Lung (tissue), 12 donors: Measurements from ENCODE around the gene L3MBTL3. TPM values are rescaled to one million over a fixed set of nuclear protein-coding genes. Genes with fewer than 3 reads are reported as not detected.
"Not testable (repeated sequence)": the region's sequence is repeated elsewhere in the genome, so short reads cannot be mapped to it uniquely, and the experiment has no call there.

Source experiments
- ATAC-seq: fragments of 200-7000 bp; cut with Tn5 transposase; one replicate; pipeline ENCODE4 v1.9.1; 2020; ENCODE audit warnings: moderate number of reproducible peaks; ENCODE audit not compliant: insufficient read depth, low FRiP score
- DNase-seq, 3 donors: peaks; one replicate each; pipeline ENCODE4 v3.0.0-alpha.2; 2013 to 2017
- H3K27ac ChIP-seq, 2 donors: one replicate each; pipeline ENCODE4 v1.5.1; 2013; ENCODE audit warnings: mild to moderate bottlenecking in 2 of 2, moderate library complexity in 2 of 2, control low read depth in 1 of 2, inconsistent platforms in 1 of 2, low read depth in 1 of 2, low read length in 1 of 2
- H3K27me3 ChIP-seq, 3 donors: one replicate each; pipeline ENCODE4 v1.5.1; 2013; ENCODE audit warnings: low read length in 2 of 3; ENCODE audit not compliant: control insufficient read depth in 3 of 3, insufficient read depth in 3 of 3
- H3K36me3 ChIP-seq, 4 donors: one replicate each; pipeline ENCODE4 v1.5.1; 2013; ENCODE audit warnings: low read length in 4 of 4, mild to moderate bottlenecking in 1 of 4, moderate library complexity in 1 of 4; ENCODE audit not compliant: control insufficient read depth in 4 of 4, insufficient read depth in 4 of 4
- H3K4me1 ChIP-seq, 5 donors: one replicate each; pipeline ENCODE4 v1.5.1; 2013; ENCODE audit warnings: low read length in 5 of 5, mild to moderate bottlenecking in 2 of 5, moderate library complexity in 1 of 5; ENCODE audit not compliant: control insufficient read depth in 5 of 5, insufficient read depth in 5 of 5
- H3K4me3 ChIP-seq: one replicate; pipeline ENCODE4 v1.5.1; 2013; ENCODE audit warnings: mild to moderate bottlenecking, control low read depth, moderate library complexity
- H3K9ac ChIP-seq, 2 donors: one replicate each; pipeline ENCODE4 v1.5.1; 2013; ENCODE audit warnings: low read length in 2 of 2, control low read depth in 1 of 2; ENCODE audit not compliant: insufficient read depth in 1 of 2
- H3K9me3 ChIP-seq, 4 donors: one replicate each; pipeline ENCODE4 v1.5.1; 2013; ENCODE audit warnings: low read length in 3 of 4, mild to moderate bottlenecking in 1 of 4, moderate library complexity in 1 of 4; ENCODE audit not compliant: control insufficient read depth in 4 of 4, insufficient read depth in 3 of 4
- CTCF ChIP-seq: IDR thresholded peaks from 2 replicates; pipeline ENCODE4 v1.5.1; 2012; ENCODE audit warnings: mild to moderate bottlenecking; ENCODE audit errors: control extremely low read depth, extremely low read depth
- WGBS, 2 donors: extraction: QIAGEN DNeasy Blood & Tissue Kit; methylation state at CpG; one replicate each; pipeline ENCODE4 v1.1.7; 2013; 5-methylcytosine and 5-hydroxymethylcytosine counted together
- polyA plus RNA-seq, 2 donors: library from polyadenylated mRNA; stranded (reverse); fragments of 200-250 nt; gene quantifications; one replicate each; pipeline ENCODE4 v1.2.1, GENCODE V29; 2013
- total RNA-seq, 2 donors: library from RNA; depleted of rRNA in 1 of 2; stranded (reverse); fragments of >200 nt in 1 of 2; gene quantifications; one replicate each; pipeline ENCODE4 v1.2.1, GENCODE V29; 2014 to 2021
- donor health status: control.
- donor health status: control.
- donor health status: Bipolar disorder and iron deficiency.
- donor health status: healthy.
- donor health status: DM: yes; HTN: yes; CAD: no.

Gene L3MBTL3
- total and polyA plus RNA-seq, 4 donors, result 2.0 to 15.9 (median 3.7) TPM

GRCh38 chr6:130162421-130162820 lies 144.0 kb downstream of the L3MBTL3 start:
- 88 to 92% methylated on average over 2 of the region's 2 CpGs for WGBS, 2 donors

GRCh38 chr6:130163266-130163665 lies 144.9 kb downstream of the L3MBTL3 start:
- ATAC-seq (no peak), DNase-seq (no peak)
- Histone ChIP-seq H3K4me1 (peaks cover 0 to 28% (median 0%) of the 10 kb centered on the region in 5 donors), H3K9me3 (peaks cover 0 to 3% (median under 1%) of the 10 kb centered on the region in 4 donors), H3K27me3 (no peaks in the 10 kb centered on the region), H3K36me3 (no peaks in the 10 kb centered on the region), H3K9ac (no peak overlapping the region), H3K4me3 (no peak overlapping the region), H3K27ac (no peak overlapping the region)
- 89 to 96% methylated on average over 2 of the region's 2 CpGs for WGBS, 2 donors
- no peak for TF ChIP-seq CTCF

More at GRCh38 chr6:130162421-130162820, 144.0 kb downstream of the L3MBTL3 start:
- Histone ChIP-seq H3K27me3 (no peaks in the 10 kb centered on the region), H3K4me3 (no peak overlapping the region), H3K27ac (no peak overlapping the region), H3K9ac (no peak overlapping the region), H3K9me3 (peaks cover 0 to 5% (median under 1%) of the 10 kb centered on the region in 4 donors), H3K36me3 (no peaks in the 10 kb centered on the region), H3K4me1 (peaks cover 0 to 28% (median 0%) of the 10 kb centered on the region in 5 donors)
- TF ChIP-seq CTCF, result no peak
- ATAC-seq (no peak), DNase-seq (peak in 1 of 3 donors; percentile 23)

- no peaks in the 10 kb centered on the region for H3K9me3 ChIP-seq
- no peak for DNase-seq
- no peak for TF ChIP-seq CTCF
- H3K4me1 ChIP-seq, result peaks cover 0 to 28% (median 0%) of the 10 kb centered on the region in 5 donors
- H3K27me3 ChIP-seq, result no peaks in the 10 kb centered on the region
- WGBS, 2 donors, result 70 to 82% methylated on average over 4 of the region's 4 CpGs
- ATAC-seq, result no peak
- no peak overlapping the region for H3K27ac ChIP-seq
- H3K9ac ChIP-seq, result no peak overlapping the region
- no peaks in the 10 kb centered on the region for H3K36me3 ChIP-seq
- H3K4me3 ChIP-seq, result no peak overlapping the region
Measured at GRCh38 chr6:130164251-130164650, 145.9 kb downstream of the L3MBTL3 start.

- WGBS, 2 donors, result 57 to 72% methylated on average over 5 of the region's 5 CpGs
- Histone ChIP-seq H3K4me1 (peaks cover 0 to 9% (median 0%) of the 10 kb centered on the region in 5 donors), H3K36me3 (no peaks in the 10 kb centered on the region), H3K27me3 (no peaks in the 10 kb centered on the region), H3K9ac (no peak overlapping the region), H3K4me3 (no peak overlapping the region), H3K9me3 (no peaks in the 10 kb centered on the region), H3K27ac (no peak overlapping the region)
- no peak for TF ChIP-seq CTCF
- DNase-seq, result peak; percentile 44 to 94 (median 90)
- no peak for ATAC-seq
Measured at GRCh38 chr6:130167655-130168054, 149.3 kb downstream of the L3MBTL3 start.

- H3K27me3 ChIP-seq, DNase-seq, H3K27ac ChIP-seq, H3K9me3 ChIP-seq, H3K4me3 ChIP-seq, ATAC-seq, H3K4me1 ChIP-seq, H3K36me3 ChIP-seq, H3K9ac ChIP-seq: not testable (repeated sequence)
- 86 to 88% methylated on average over 4 of the region's 4 CpGs for WGBS, 2 donors
Measured at GRCh38 chr6:130170160-130170559, 151.8 kb downstream of the L3MBTL3 start.
